Subcutaneous abdominal adipose tissue (tissue), 5 donors: ENCODE data around the gene DMRTC1B.
"Not testable (repeated sequence)": the region's sequence is repeated elsewhere in the genome, so short reads cannot be mapped to it uniquely, and the experiment has no call there.

Experiments used
- H3K27ac ChIP-seq: one replicate; pipeline ENCODE4 v1.7.0; 2013; ENCODE audit warnings: low read depth, mild to moderate bottlenecking, inconsistent platforms, low read length, moderate library complexity
- H3K27me3 ChIP-seq, 5 donors: one replicate each; pipeline ENCODE4 v1.7.0; 2013; ENCODE audit warnings: low read length in 5 of 5, inconsistent platforms in 1 of 5; ENCODE audit not compliant: control insufficient read depth in 5 of 5, insufficient read depth in 4 of 5
- H3K36me3 ChIP-seq, 5 donors: one replicate each; pipeline ENCODE4 v1.7.0; 2013; ENCODE audit warnings: low read length in 5 of 5; ENCODE audit not compliant: control insufficient read depth in 5 of 5, insufficient read depth in 5 of 5
- H3K4me1 ChIP-seq, 5 donors: one replicate each; pipeline ENCODE4 v1.7.0; 2013; ENCODE audit warnings: low read length in 5 of 5, mild to moderate bottlenecking in 3 of 5, moderate library complexity in 1 of 5; ENCODE audit not compliant: control insufficient read depth in 5 of 5, insufficient read depth in 5 of 5
- H3K4me3 ChIP-seq, 5 donors: one replicate each; pipeline ENCODE4 v1.7.0; 2013; ENCODE audit warnings: low read length in 5 of 5, low read depth in 1 of 5
- H3K9ac ChIP-seq, 5 donors: one replicate each; pipeline ENCODE4 v1.7.0; 2013; ENCODE audit warnings: low read length in 5 of 5, mild to moderate bottlenecking in 4 of 5, moderate library complexity in 3 of 5
- H3K9me3 ChIP-seq, 5 donors: one replicate each; pipeline ENCODE4 v1.7.0; 2013; ENCODE audit warnings: low read length in 5 of 5; ENCODE audit not compliant: control insufficient read depth in 5 of 5
- donor health status: healthy.
- donor health status: healthy.
- donor health status: healthy.
- donor health status: healthy.
- donor health status: healthy.

Gene DMRTC1B

GRCh38 chrX:72776653-72777466, at the start of gene DMRTC1B:
Gene DMRTC1B, plus strand, starts transcription at chrX:72776890. Its CDS starts 68,246 bp downstream, at chrX:72845136.
- H3K4me1 ChIP-seq, H3K27ac ChIP-seq, H3K36me3 ChIP-seq, H3K4me3 ChIP-seq, H3K9ac ChIP-seq, H3K27me3 ChIP-seq, H3K9me3 ChIP-seq: not testable (repeated sequence)

- H3K27me3 ChIP-seq: peaks cover 0 to 15% (median 3%) of the 10 kb centered on the region in 5 donors
- no peaks in the 10 kb centered on the region for H3K36me3 ChIP-seq
- no peak overlapping the region for H3K4me3 ChIP-seq
- no peaks in the 10 kb centered on the region for H3K4me1 ChIP-seq
- H3K9ac ChIP-seq: no peak overlapping the region
- no peaks in the 10 kb centered on the region for H3K9me3 ChIP-seq
- no peak overlapping the region for H3K27ac ChIP-seq
Measured at GRCh38 chrX:72727846-72728245, 48.8 kb upstream of the DMRTC1B start.

GRCh38 chrX:72733636-72734035, 43.1 kb upstream of the DMRTC1B start:
- not testable (repeated sequence) for H3K27ac ChIP-seq, H3K27me3 ChIP-seq, H3K36me3 ChIP-seq, H3K4me3 ChIP-seq, H3K9ac ChIP-seq, H3K4me1 ChIP-seq
- H3K9me3 ChIP-seq: peaks cover 0 to 13% (median 0%) of the 10 kb centered on the region in 5 donors

GRCh38 chrX:72735561-72735960, 41.1 kb upstream of the DMRTC1B start:
- Histone ChIP-seq H3K36me3 (no peaks in the 10 kb centered on the region), H3K4me1 (no peaks in the 10 kb centered on the region), H3K9ac (no peak overlapping the region), H3K27me3 (peaks cover 0 to 7% (median 0%) of the 10 kb centered on the region in 5 donors), H3K27ac (no peak overlapping the region), H3K4me3 (no peak overlapping the region), H3K9me3 (peaks cover 0 to 13% (median 0%) of the 10 kb centered on the region in 5 donors)

- H3K27me3 ChIP-seq, H3K4me1 ChIP-seq, H3K9me3 ChIP-seq, H3K4me3 ChIP-seq, H3K27ac ChIP-seq, H3K36me3 ChIP-seq, H3K9ac ChIP-seq: not testable (repeated sequence)
Measured at GRCh38 chrX:72745546-72745945, 31.1 kb upstream of the DMRTC1B start.

- not testable (repeated sequence) for H3K9me3 ChIP-seq, H3K36me3 ChIP-seq, H3K9ac ChIP-seq, H3K27ac ChIP-seq, H3K4me1 ChIP-seq, H3K27me3 ChIP-seq, H3K4me3 ChIP-seq
Measured at GRCh38 chrX:72748545-72748944, 28.1 kb upstream of the DMRTC1B start.

GRCh38 chrX:72760454-72760853, 16.2 kb upstream of the DMRTC1B start:
- H3K9me3 ChIP-seq, H3K9ac ChIP-seq, H3K4me3 ChIP-seq, H3K27ac ChIP-seq, H3K36me3 ChIP-seq, H3K27me3 ChIP-seq, H3K4me1 ChIP-seq: not testable (repeated sequence)

GRCh38 chrX:72777467-72777790, 739 bp downstream of the DMRTC1B start:
- not testable (repeated sequence) for H3K9me3 ChIP-seq, H3K4me3 ChIP-seq, H3K27ac ChIP-seq, H3K9ac ChIP-seq, H3K4me1 ChIP-seq, H3K27me3 ChIP-seq, H3K36me3 ChIP-seq

GRCh38 chrX:72778146-72778545, 1.5 kb downstream of the DMRTC1B start:
- H3K27ac ChIP-seq, H3K4me1 ChIP-seq, H3K4me3 ChIP-seq, H3K9ac ChIP-seq, H3K36me3 ChIP-seq, H3K27me3 ChIP-seq, H3K9me3 ChIP-seq: not testable (repeated sequence)

- H3K36me3 ChIP-seq, H3K27ac ChIP-seq, H3K9me3 ChIP-seq, H3K9ac ChIP-seq, H3K27me3 ChIP-seq, H3K4me1 ChIP-seq, H3K4me3 ChIP-seq: not testable (repeated sequence)
Measured at GRCh38 chrX:72782560-72782959, 5.9 kb downstream of the DMRTC1B start, which contains the start of gene FAM236B. Gene FAM236B, minus strand, starts transcription at chrX:72782660. Its CDS starts 100 bp downstream, at chrX:72782560.
